Measurements from ENCODE around the gene NOP53.
"Not testable (repeated sequence)": the region's sequence is repeated elsewhere in the genome, so short reads cannot be mapped to it uniquely, and the experiment has no call there.

The NOP53 gene

DNA sequence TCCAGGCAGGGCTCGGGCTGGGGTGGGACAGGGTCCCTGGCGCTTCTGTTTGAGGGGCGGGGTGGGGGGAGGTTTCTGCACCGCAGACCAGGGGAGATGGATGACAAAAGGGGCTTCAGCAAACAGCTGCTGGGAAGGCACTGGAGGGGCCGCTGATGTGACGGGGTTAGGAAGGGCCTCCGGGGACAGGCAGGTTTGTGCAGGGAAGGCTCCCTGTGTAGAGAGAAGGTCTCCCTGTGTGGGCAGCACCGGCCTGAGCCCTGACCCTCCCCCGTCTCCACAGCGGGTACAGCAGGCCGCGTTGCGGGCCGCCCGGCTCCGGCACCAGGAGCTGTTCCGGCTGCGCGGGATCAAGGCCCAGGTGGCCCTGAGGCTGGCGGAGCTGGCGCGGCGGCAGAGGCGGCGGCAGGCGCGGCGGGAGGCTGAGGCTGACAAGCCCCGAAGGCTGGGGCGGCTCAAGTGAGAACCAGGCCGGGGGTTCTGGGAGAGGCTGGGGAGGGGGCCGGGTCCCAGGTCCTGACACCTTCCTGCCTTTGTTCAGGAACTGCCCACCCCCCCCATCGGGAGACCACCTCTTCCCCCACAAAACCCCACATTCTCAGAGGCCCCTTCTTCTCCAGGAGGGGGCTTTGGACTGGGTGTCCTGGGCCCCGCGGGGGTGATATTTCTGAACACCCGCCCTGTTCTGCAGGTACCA lies 9.9 kb downstream of the NOP53 start:
- no peak for DNase-seq (ENCODE audit: low read depth)

DNA sequence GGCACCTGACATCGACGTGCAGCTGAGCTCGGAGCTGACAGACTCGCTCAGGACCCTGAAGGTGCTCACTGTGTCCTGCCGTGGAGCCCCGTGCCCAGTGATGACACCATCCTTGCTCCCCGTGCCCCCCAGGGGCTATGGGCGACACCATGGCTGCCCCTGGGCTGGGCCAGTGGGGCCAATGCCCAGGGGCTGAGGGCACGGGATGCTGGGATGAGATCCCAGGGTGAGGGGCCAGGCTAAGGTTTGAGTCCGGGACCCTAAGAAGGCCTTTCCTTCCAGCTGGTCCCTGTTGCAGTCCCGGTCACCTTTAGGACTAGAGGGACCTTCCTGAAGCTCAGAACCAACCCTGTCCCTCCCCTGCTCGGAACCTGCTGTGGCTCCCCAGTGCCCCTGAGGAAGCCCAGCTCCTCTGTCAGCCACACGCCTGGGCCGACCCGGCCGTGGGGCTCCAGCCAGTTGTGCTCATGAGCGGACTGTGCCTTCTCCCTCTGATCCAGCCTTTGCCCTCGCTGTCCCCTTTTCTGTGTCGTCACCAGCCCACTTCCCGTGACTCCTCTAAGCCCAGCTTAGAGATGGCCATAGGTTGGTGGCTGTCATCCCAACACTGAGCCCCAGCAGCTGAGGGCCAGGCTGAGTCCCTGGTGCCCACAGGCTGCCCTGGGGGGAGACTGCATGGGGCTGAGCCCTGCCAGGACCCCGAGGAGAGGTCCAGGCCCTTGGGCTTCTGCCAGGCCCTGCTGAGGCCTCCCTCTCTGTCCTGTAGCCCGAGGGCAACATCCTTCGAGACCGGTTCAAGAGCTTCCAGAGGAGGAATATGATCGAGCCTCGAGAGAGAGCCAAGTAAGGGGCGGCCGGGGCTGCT lies 10.6 kb downstream of the NOP53 start:
- no peak for DNase-seq (ENCODE audit: low read depth)

- no peak for DNase-seq (ENCODE audit: low read depth)
Measured at GRCh38 chr19:47756627-47756929, 11.2 kb downstream of the NOP53 start.

GRCh38 chr19:47756953-47757608 lies 11.7 kb downstream of the NOP53 start:
- no peak for DNase-seq (ENCODE audit: low read depth)

DNA sequence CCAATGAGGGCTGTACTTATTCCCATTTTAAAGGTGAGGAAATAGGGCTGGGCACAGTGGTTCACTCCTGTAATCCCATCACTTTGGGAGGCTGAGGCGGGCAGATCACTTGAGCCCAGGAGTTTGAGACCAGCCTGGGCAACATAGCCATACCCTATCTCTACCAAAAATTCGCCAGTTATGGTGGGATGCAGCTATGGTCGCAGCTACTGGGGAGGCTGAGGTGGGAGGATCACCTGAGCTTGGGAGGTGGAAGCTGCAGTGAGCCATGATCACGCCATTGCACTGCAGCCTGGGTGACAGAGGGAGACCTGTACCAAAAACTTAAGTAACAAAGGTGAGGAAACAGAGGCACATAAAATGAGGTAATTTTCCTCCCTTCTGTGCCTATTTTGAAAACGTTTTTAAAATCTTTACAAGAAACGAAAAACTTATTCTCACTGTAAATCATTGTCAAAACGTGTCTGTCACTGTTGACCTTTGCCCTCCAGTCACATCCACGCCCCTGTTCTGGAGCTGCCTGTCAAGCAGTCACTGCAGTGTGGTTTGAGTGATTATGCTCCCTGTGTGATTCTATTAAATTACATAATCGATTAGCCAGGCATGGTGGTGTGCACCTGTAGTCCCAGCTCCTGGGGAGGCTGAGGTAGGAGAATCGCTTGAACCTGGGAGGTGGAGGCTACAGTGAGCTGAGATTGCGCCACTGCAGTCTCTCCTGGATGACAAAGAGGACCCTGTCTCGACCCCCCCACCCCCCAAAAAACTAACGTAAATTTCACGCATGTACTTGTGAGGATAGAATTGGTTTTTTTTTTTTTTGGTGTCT lies 12.5 kb downstream of the NOP53 start:
- no peak for DNase-seq (ENCODE audit: low read depth)

- DNase-seq (ENCODE audit: low read depth), result no peak
Measured at GRCh38 chr19:47758443-47758804, 13.1 kb downstream of the NOP53 start.

- no peak for DNase-seq (ENCODE audit: low read depth)
Measured at GRCh38 chr19:47760632-47760999, 15.3 kb downstream of the NOP53 start.

DNA sequence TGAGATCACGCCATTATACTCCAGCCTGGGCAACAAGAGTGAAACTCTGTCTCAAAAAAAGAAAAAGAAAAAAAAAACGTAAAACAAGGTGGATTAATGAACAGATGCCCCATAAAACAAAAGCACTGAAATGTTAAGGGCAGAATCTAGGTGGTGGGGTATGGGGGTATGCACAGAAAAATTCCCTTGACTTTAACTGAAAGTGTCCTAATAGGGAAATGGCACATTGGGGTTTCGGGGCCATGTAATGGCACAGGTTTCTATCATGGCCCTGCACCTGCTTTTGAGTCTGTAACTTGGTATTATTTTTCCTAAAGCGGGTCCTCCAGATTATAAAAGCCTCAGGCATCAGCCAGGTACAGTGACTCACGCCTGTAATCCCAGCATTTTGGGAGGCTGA lies 16.2 kb downstream of the NOP53 start:
- DNase-seq (ENCODE audit: low read depth), result no peak

DNA sequence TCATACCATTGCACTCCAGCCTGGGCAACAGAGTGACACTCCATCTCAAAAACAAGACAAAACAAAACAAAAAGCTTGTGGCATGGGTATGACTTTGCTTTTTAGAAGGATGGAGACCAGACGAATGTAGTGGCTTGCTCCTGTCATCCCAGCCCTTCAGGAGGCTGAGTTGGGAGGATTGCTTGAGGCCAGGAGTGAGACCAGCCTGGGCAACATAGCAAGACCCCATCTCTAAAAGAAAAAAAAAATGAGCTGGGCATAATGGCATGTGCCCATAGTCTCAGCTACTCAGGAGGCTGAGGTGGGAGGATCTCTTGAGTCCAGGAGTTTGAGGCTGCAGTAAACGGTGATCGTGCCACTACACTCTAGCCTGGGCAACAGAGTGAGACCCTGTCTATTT lies 16.8 kb downstream of the NOP53 start:
- no peak for DNase-seq (ENCODE audit: low read depth)

- DNase-seq (ENCODE audit: low read depth), result no peak
Measured at GRCh38 chr19:47762615-47763308, 17.4 kb downstream of the NOP53 start.

DNA sequence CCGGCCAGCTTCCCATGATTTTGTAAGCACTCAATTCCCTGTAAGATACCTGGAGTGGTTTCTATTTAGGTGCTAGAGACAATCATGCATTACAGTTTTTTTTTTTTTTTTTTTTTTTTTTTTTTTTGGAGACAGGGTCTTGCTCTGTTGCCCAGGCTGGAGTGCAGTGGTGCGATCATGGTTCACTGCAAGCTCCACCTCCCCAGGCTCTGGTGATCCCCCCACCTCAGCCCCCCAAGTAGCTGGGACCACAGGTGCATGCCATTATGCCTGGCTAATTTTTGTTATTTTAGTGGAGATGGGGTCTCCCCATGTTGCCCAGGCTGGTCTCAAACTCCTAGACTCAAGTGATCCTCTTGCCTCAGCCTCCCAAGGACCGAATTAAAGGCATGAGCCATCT lies 19.4 kb downstream of the NOP53 start:
- DNase-seq (ENCODE audit: low read depth), result not testable (repeated sequence)

GRCh38 chr19:47765523-47766358 lies 20.4 kb downstream of the NOP53 start:
- DNase-seq (ENCODE audit: low read depth), result peak; percentile 34

- no peak for DNase-seq (ENCODE audit: low read depth)
Measured at GRCh38 chr19:47766359-47766620, 20.9 kb downstream of the NOP53 start.

DNA sequence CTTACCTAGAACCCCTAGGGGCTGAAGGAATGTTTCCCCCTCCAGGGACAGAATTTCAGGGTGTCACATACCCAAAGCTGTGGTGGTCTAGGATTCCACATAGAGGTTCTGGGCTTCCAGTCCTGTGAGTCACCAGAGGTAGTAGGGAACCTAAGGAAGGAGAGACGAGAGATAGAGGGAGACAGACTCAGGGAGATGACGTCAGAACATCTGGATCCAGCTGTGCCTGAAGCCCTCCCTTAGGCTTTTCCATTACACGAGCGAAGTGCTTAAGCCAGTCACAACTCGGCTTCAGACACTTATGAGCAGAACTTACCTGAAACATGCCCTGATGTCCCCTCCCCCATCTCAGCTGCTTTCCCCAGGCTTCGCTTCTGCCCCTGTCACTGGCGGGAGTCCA lies 21.3 kb downstream of the NOP53 start:
- no peak for DNase-seq (ENCODE audit: low read depth)

GRCh38 chr19:47767349-47767748 lies 22.0 kb downstream of the NOP53 start:
- DNase-seq (ENCODE audit: low read depth), result no peak

- no peak for DNase-seq (ENCODE audit: low read depth)
Measured at GRCh38 chr19:47768604-47769003, 23.3 kb downstream of the NOP53 start.

- DNase-seq (ENCODE audit: low read depth), result no peak
Measured at GRCh38 chr19:47769534-47769933, 24.2 kb downstream of the NOP53 start.

- not testable (repeated sequence) for DNase-seq (ENCODE audit: low read depth)
Measured at GRCh38 chr19:47771291-47771690, 25.9 kb downstream of the NOP53 start.

DNA sequence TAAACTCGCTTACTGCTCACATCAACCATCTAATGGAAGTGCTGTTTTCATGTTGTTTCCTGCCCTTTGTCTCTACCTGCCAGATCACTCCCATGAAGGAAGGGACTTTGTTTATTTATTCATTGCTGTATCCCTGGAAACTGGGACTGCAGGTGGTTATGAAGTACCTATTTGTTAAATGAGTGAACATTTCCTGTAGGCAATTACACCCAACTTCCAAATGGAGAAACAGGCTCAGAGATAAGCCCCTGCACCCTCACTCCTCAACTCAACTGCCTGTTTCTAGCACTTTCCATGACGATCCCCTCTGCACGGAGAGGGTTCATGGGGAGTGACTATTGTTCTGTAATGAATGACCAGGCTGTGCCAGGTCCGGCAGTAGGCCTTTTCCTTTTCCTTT lies 31.2 kb downstream of the NOP53 start:
- DNase-seq (ENCODE audit: low read depth), result no peak

DNA sequence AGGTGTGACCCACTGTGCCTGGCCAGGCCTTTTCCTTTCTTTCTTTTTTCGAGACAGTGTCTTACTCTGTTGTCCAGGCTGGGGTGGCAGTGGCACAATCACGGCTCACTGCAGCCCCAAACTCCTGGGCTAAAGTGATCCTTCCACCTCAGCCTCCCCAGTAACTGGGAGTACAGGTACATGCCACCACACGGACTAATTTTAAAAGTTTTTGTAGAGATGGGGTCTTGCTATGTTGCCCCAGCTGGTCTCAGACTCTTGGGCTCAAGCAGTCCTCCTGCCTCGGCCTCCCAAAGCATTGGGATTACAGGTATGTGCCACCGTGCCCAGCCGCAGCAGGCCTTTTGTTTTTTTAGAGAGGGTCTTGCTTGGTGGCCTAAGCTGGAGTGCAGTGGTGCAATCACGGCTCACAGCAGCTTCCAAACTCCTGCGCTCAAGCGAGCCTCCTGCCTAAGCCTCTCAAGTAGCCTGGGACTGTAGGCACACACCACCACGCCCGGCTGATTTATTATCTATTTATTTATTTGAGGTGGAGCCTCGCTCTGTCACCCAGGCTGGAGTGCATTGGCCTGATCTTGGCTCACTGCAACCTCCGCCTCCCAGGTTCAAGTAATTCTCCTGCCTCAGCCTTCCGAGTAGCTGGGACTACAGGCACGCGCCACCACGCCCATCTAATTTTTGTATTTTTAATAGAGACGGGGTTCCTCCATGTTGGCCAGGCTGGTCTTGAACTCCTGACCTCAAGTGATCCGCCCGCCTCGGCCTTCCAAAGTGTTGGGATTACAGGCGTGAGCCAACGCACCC lies 32.1 kb downstream of the NOP53 start:
- not testable (repeated sequence) for DNase-seq (ENCODE audit: low read depth)
